B cell (primary cell): ENCODE data around the gene BCAR3. TPM values are rescaled to one million over a fixed set of nuclear protein-coding genes. Genes with fewer than 3 reads are reported as not detected.

ENCODE experiments used
- ATAC-seq: fragments of 200-7000 bp; cut with Tn5 transposase; one replicate; pipeline ENCODE4 v1.10.0; 2021; ENCODE audit warnings: low read depth, mild to moderate bottlenecking, moderate number of reproducible peaks, moderate library complexity
- CTCF ChIA-PET: fragments of 350-600 bp; sonication (Branson Sonifier 250); formaldehyde crosslinking; loops from one replicate; lab custom pipeline; 2021; ENCODE audit warnings: antibody characterized with exemption, inconsistent platforms; lab: Charles Lee
- POLR2A ChIA-PET: fragments of 350-600 bp; sonication (Branson Sonifier 250); formaldehyde crosslinking; loops from one replicate; lab custom pipeline; 2021; ENCODE audit warnings: antibody characterized with exemption; lab: Charles Lee
- DNase-seq: peaks from one replicate; pipeline ENCODE4 v3.0.0; 2013
- H2AFZ ChIP-seq: 2 replicates; pipeline ENCODE4 v1.6.1; 2012; ENCODE audit warnings: mild to moderate bottlenecking, low read depth, low read length; ENCODE audit not compliant: insufficient read depth, poor library complexity, severe bottlenecking
- H3K27ac ChIP-seq, 2 donors: 1 replicate in 1 of 2; 2 replicates in 1 of 2; pipeline ENCODE4 v1.5.1; 2012 to 2013; ENCODE audit warnings: low read length in 2 of 2, mild to moderate bottlenecking in 2 of 2, moderate library complexity in 1 of 2
- H3K27me3 ChIP-seq, 4 experiments: fragments of 200-600 bp in 1 of 4; sonication (generic) in 1 of 4; replicated peaks in 1 of 4; 1 replicate in 2 of 4; 2 replicates in 2 of 4; pipeline versions ENCODE4 v1.6.1 to v1.7.0; 2013 to 2016; ENCODE audit warnings: low read length in 3 of 4, mild to moderate bottlenecking in 2 of 4, mixed read lengths in 1 of 4, moderate library complexity in 1 of 4; ENCODE audit not compliant: insufficient read depth in 4 of 4, control insufficient read depth in 3 of 4; ENCODE audit errors: control extremely low read depth in 1 of 4
- H3K36me3 ChIP-seq, 2 experiments: replicated peaks in 1 of 2; 1 replicate in 1 of 2; 2 replicates in 1 of 2; pipeline versions ENCODE4 v1.6.1 to v1.7.1; 2013; ENCODE audit warnings: low read length in 1 of 2; ENCODE audit not compliant: insufficient read depth in 2 of 2, control insufficient read depth in 1 of 2; ENCODE audit errors: control extremely low read depth in 1 of 2, extremely low read depth in 1 of 2
- H3K4me1 ChIP-seq, 2 donors: fragments of 200-600 bp in 1 of 2; sonication (generic) in 1 of 2; 1 replicate in 1 of 2; 2 replicates in 1 of 2; pipeline versions ENCODE4 v1.5.1 to v1.6.1; 2013 to 2017; ENCODE audit warnings: low read length in 2 of 2; ENCODE audit not compliant: control insufficient read depth in 2 of 2, insufficient read depth in 2 of 2
- H3K4me2 ChIP-seq: replicated peaks from 2 replicates; pipeline ENCODE3; 2012; ENCODE audit warnings: mild to moderate bottlenecking, low read depth, low read length; ENCODE audit not compliant: poor library complexity, severe bottlenecking
- H3K4me3 ChIP-seq, 5 experiments: fragments of 200-600 bp in 1 of 5; sonication (generic) in 1 of 5; 1 replicate in 3 of 5; 2 replicates in 2 of 5; pipeline versions ENCODE4 v1.5.1 to v1.7.0; 2011 to 2016; ENCODE audit warnings: low read length in 4 of 5, mild to moderate bottlenecking in 4 of 5, low read depth in 2 of 5, control low read depth in 1 of 5, moderate library complexity in 1 of 5; ENCODE audit not compliant: insufficient read depth in 1 of 5; ENCODE audit errors: control extremely low read depth in 1 of 5, extremely low read depth in 1 of 5
- H3K79me2 ChIP-seq: fragments of 200-600 bp; sonication (generic); one replicate; pipeline ENCODE4 v1.6.0; 2016; ENCODE audit warnings: low read length; ENCODE audit not compliant: control insufficient read depth, insufficient read depth
- H3K9ac ChIP-seq: fragments of 200-600 bp; sonication (generic); 2 replicates; pipeline ENCODE4 v1.6.1; 2017; ENCODE audit warnings: mild to moderate bottlenecking, low read length, moderate library complexity
- H3K9me3 ChIP-seq, 3 donors: one replicate each; pipeline versions ENCODE4 v1.6.1 to v1.7.1; 2013; ENCODE audit warnings: low read length in 2 of 3; ENCODE audit not compliant: control insufficient read depth in 2 of 3, insufficient read depth in 1 of 3; ENCODE audit errors: control extremely low read depth in 1 of 3
- H4K20me1 ChIP-seq: 2 replicates; pipeline ENCODE4 v1.6.0; 2012; ENCODE audit warnings: mild to moderate bottlenecking, low read length; ENCODE audit not compliant: insufficient read depth, control insufficient read depth, poor library complexity, severe bottlenecking
- H3K27ac Mint-ChIP-seq: one replicate; pipeline ENCODE4 v1.8.0; 2021; ENCODE audit warnings: mixed read lengths
- H3K27me3 Mint-ChIP-seq: one replicate; pipeline ENCODE4 v1.8.0; 2021; ENCODE audit warnings: mixed read lengths
- H3K4me1 Mint-ChIP-seq: one replicate; pipeline ENCODE4 v1.8.0; 2021; ENCODE audit warnings: mixed read lengths
- H3K4me3 Mint-ChIP-seq: one replicate; pipeline ENCODE4 v1.8.0; 2021; ENCODE audit warnings: mixed read lengths
- H3K9me3 Mint-ChIP-seq: one replicate; pipeline ENCODE4 v1.8.0; 2022; ENCODE audit warnings: mixed read lengths; ENCODE audit not compliant: insufficient read depth
- CTCF ChIP-seq: fragments of 200-600 bp; IDR thresholded peaks from one replicate; pipeline ENCODE4 v1.8.0; 2022; ENCODE audit warnings: antibody characterized with exemption, mild to moderate bottlenecking
- EZH2 ChIP-seq: IDR thresholded peaks from 2 replicates; pipeline ENCODE4 v1.6.1; 2012; ENCODE audit warnings: borderline replicate concordance, low read depth, mild to moderate bottlenecking, moderate library complexity, low read length; ENCODE audit not compliant: insufficient read depth, poor library complexity, severe bottlenecking
- WGBS: methylation state at CpG from one replicate; pipeline ENCODE4 v1.1.5; 2013; ENCODE audit warnings: missing lambda C conversion rate; ENCODE audit not compliant: insufficient coverage; 5-methylcytosine and 5-hydroxymethylcytosine counted together
- intact Hi-C: fragments of 100-400 bp; cut with micrococcal nuclease; formaldehyde crosslinking; loops from one replicate; pipeline ENCODE4 v1.10.0; 2022
- polyA plus RNA-seq: library from polyadenylated mRNA; depleted of rRNA; stranded (reverse); fragments of >200 nt; gene quantifications from 2 replicates; pipeline ENCODE4 v1.2.3, GENCODE V29; 2012
- total RNA-seq, 2 donors: library from RNA; stranded (reverse); fragments of 120-200 nt in 1 of 2; gene quantifications; 1 replicate in 1 of 2; 2 replicates in 1 of 2; pipeline versions ENCODE4 v1.2.3 to v1.2.4, GENCODE V29; 2013 to 2022

Gene BCAR3
- total and polyA plus RNA-seq, 2 donors (not counting 1 experiment from before 2014, with no cell fraction given): 6.7 to 13.0 TPM

- Mint-ChIP-seq H3K4me1 (no peaks in the 10 kb centered on the region), H3K9me3 (no peaks in the 10 kb centered on the region), H3K27me3 (no peaks in the 10 kb centered on the region), H3K27ac (no peak overlapping the region), H3K4me3 (no peak overlapping the region)
- ChIA-PET POLR2A (no interaction called here), CTCF (no interaction called here)
- H4K20me1 ChIP-seq: no peaks in the 10 kb centered on the region
- no peak overlapping the region for H3K27ac ChIP-seq
- no peaks in the 10 kb centered on the region for H3K79me2 ChIP-seq
- no peaks in the 10 kb centered on the region for H3K9me3 ChIP-seq
- ATAC-seq: no peak
- intact Hi-C loops: no loop called here
- TF ChIP-seq CTCF (no peak), EZH2 (no peak)
- no peaks in the 10 kb centered on the region for H3K36me3 ChIP-seq
- H3K4me1 ChIP-seq: no peaks in the 10 kb centered on the region
- no peak overlapping the region for H3K4me2 ChIP-seq
- no peak overlapping the region for H3K4me3 ChIP-seq
- no peak overlapping the region for H2AFZ ChIP-seq
- no peak overlapping the region for H3K9ac ChIP-seq
- no peaks in the 10 kb centered on the region for H3K27me3 ChIP-seq
- WGBS: no CpG with 5 or more reads among the region's 2 CpGs
- no peak for DNase-seq
These were observed 155.2 kb downstream of the BCAR3 start for GRCh38 chr1:93526431-93526830.

GRCh38 chr1:93525431-93525830 lies 156.2 kb downstream of the BCAR3 start:
- CTCF ChIA-PET: no interaction called here
- TF ChIP-seq EZH2: no peak
- TF ChIP-seq CTCF: no peak
- Histone ChIP-seq H3K27ac (no peak overlapping the region), H3K9me3 (no peaks in the 10 kb centered on the region), H3K4me1 (no peaks in the 10 kb centered on the region), H3K36me3 (no peaks in the 10 kb centered on the region), H3K4me2 (no peak overlapping the region), H3K4me3 (no peak overlapping the region), H4K20me1 (no peaks in the 10 kb centered on the region), H2AFZ (no peak overlapping the region), H3K9ac (no peak overlapping the region), H3K79me2 (no peaks in the 10 kb centered on the region), H3K27me3 (no peaks in the 10 kb centered on the region)
- no peak for DNase-seq
- WGBS: no CpG with 5 or more reads among the region's 1 CpG
- POLR2A ChIA-PET: no interaction called here
- intact Hi-C loops: no loop called here
- H3K27me3 Mint-ChIP-seq: no peaks in the 10 kb centered on the region
- no peak for ATAC-seq
- no peak overlapping the region for H3K27ac Mint-ChIP-seq
- H3K4me3 Mint-ChIP-seq: no peak overlapping the region
- no peaks in the 10 kb centered on the region for H3K9me3 Mint-ChIP-seq
- H3K4me1 Mint-ChIP-seq: no peaks in the 10 kb centered on the region
